SK-N-SH treated with all-trans-retinoic acid at 6 μM for 48 hours (cell line): Measurements from ENCODE around the gene RFX4.

Experiments
- ATAC-seq: fragments of 200-7000 bp; cut with Tn5 transposase; 3 replicates; pipeline ENCODE4 v1.9.1; 2020; ENCODE audit warnings: mild to moderate bottlenecking, moderate library complexity
- ARNTL ChIP-seq: fragments of 450-650 bp; formaldehyde crosslinking; IDR thresholded peaks from 2 replicates; pipeline ENCODE4 v1.5.0; 2020; ENCODE audit warnings: low read depth, mild to moderate bottlenecking, moderate library complexity, borderline replicate concordance
- BACH2 ChIP-seq: fragments of 250-450 bp; sonication (Bioruptor Pico); IDR thresholded peaks from 2 replicates; pipeline ENCODE4 v1.9.0; 2021; ENCODE audit warnings: mild to moderate bottlenecking, borderline replicate concordance
- CREB5 ChIP-seq: fragments of 250-450 bp; sonication (Bioruptor Pico); IDR thresholded peaks from 2 replicates; pipeline ENCODE4 v1.5.1; 2020; ENCODE audit warnings: low read depth, mild to moderate bottlenecking, moderate library complexity
- CSDC2 ChIP-seq: fragments of 250-450 bp; sonication (Bioruptor Pico); IDR thresholded peaks from 2 replicates; pipeline ENCODE4 v1.5.0; 2020; ENCODE audit warnings: mild to moderate bottlenecking, moderate library complexity
- ESRRG ChIP-seq: fragments of 250-450 bp; sonication (Bioruptor Pico); IDR thresholded peaks from 2 replicates; pipeline ENCODE4 v1.6.1; 2021; ENCODE audit warnings: mild to moderate bottlenecking
- GLIS3 ChIP-seq: fragments of 250-450 bp; sonication (Bioruptor Pico); IDR thresholded peaks from 2 replicates; pipeline ENCODE4 v1.5.0; 2020; ENCODE audit warnings: mild to moderate bottlenecking, moderate library complexity
- ISL1 ChIP-seq: fragments of 250-450 bp; sonication (Bioruptor Pico); IDR thresholded peaks from 2 replicates; pipeline ENCODE4 v2.1.2; 2022; ENCODE audit warnings: mild to moderate bottlenecking, moderate library complexity
- PATZ1 ChIP-seq: fragments of 250-450 bp; sonication (Bioruptor Pico); IDR thresholded peaks from 2 replicates; pipeline ENCODE4 v1.8.0; 2020; ENCODE audit warnings: mild to moderate bottlenecking, moderate library complexity, borderline replicate concordance
- POU6F1 ChIP-seq: fragments of 250-450 bp; sonication (Bioruptor Pico); IDR thresholded peaks from 2 replicates; pipeline ENCODE4 v1.8.0; 2021; ENCODE audit warnings: low read depth, mild to moderate bottlenecking, moderate library complexity, borderline replicate concordance
- PPARA ChIP-seq: fragments of 250-450 bp; sonication (Bioruptor Pico); IDR thresholded peaks from 2 replicates; pipeline ENCODE4 v1.5.0; 2020; ENCODE audit warnings: mild to moderate bottlenecking, borderline replicate concordance
- RARB ChIP-seq: fragments of 250-450 bp; sonication (Bioruptor Pico); IDR thresholded peaks from 2 replicates; pipeline ENCODE4 v1.8.0; 2021; ENCODE audit warnings: mild to moderate bottlenecking, moderate library complexity
- SNAI2 ChIP-seq: fragments of 250-450 bp; sonication (Bioruptor Pico); IDR thresholded peaks from 2 replicates; pipeline ENCODE4 v1.5.0; 2020; ENCODE audit warnings: mild to moderate bottlenecking, moderate library complexity
- TCF4 ChIP-seq: fragments of 250-450 bp; sonication (Bioruptor Pico); IDR thresholded peaks from 2 replicates; pipeline ENCODE4 v1.8.0; 2021; ENCODE audit warnings: mild to moderate bottlenecking, moderate library complexity, borderline replicate concordance
- TOX ChIP-seq: fragments of 250-450 bp; sonication (Bioruptor Pico); IDR thresholded peaks from 2 replicates; pipeline ENCODE4 v1.8.0; 2021; ENCODE audit warnings: mild to moderate bottlenecking, moderate library complexity, borderline replicate concordance
- TSHZ2 ChIP-seq: fragments of 250-450 bp; sonication (Bioruptor Pico); IDR thresholded peaks from 2 replicates; pipeline ENCODE4 v1.5.0; 2020; ENCODE audit warnings: mild to moderate bottlenecking, moderate library complexity
- ZC3H10 ChIP-seq: fragments of 250-450 bp; sonication (Bioruptor Pico); IDR thresholded peaks from 2 replicates; pipeline ENCODE4 v1.5.1; 2021; ENCODE audit warnings: mild to moderate bottlenecking, moderate library complexity
- ZFP3 ChIP-seq: fragments of 250-450 bp; sonication (Bioruptor Pico); IDR thresholded peaks from 2 replicates; pipeline ENCODE4 v1.5.0; 2020; ENCODE audit warnings: mild to moderate bottlenecking, moderate library complexity
- ZFP30 ChIP-seq: fragments of 450-650 bp; formaldehyde crosslinking; IDR thresholded peaks from 2 replicates; pipeline ENCODE4 v1.5.0; 2022; ENCODE audit warnings: mild to moderate bottlenecking, moderate library complexity
- ZNF565 ChIP-seq: fragments of 450-650 bp; formaldehyde crosslinking; conservative IDR thresholded peaks from 2 replicates; pipeline ENCODE4 v1.5.0; 2020; ENCODE audit warnings: low read depth, mild to moderate bottlenecking, moderate library complexity
- ZNF70 ChIP-seq: fragments of 450-650 bp; formaldehyde crosslinking; IDR thresholded peaks from 2 replicates; pipeline ENCODE4 v1.5.0; 2020; ENCODE audit warnings: mild to moderate bottlenecking, moderate library complexity
- ZNF8 ChIP-seq: fragments of 450-650 bp; formaldehyde crosslinking; IDR thresholded peaks from 2 replicates; pipeline ENCODE4 v1.5.0; 2020; ENCODE audit warnings: mild to moderate bottlenecking, moderate library complexity

RFX4 gene

GRCh38 chr12:106801830-106802533 is 219.2 kb downstream of the RFX4 start:
- ATAC-seq: no peak
- no peak for TF ChIP-seq ZFP30
- no peak for TF ChIP-seq ZNF565
- TF ChIP-seq CREB5 (CRISPR knock-in tag): no peak
- no peak for TF ChIP-seq PATZ1 (CRISPR knock-in tag)
- no peak for TF ChIP-seq PPARA
- no peak for TF ChIP-seq BACH2 (CRISPR knock-in tag)

GRCh38 chr12:106804668-106805067 is 221.9 kb downstream of the RFX4 start:
- no peak for ATAC-seq

More at GRCh38 chr12:106804668-106805067, 221.9 kb downstream of the RFX4 start:
- TF ChIP-seq POU6F1: no peak
- no peak for TF ChIP-seq ZNF8 (CRISPR knock-in tag)
- no peak for TF ChIP-seq ZNF70
- TF ChIP-seq SNAI2 (CRISPR knock-in tag): no peak
- TF ChIP-seq GLIS3 (CRISPR knock-in tag): no peak
- TF ChIP-seq TSHZ2 (CRISPR knock-in tag): no peak
- no peak for TF ChIP-seq ZNF565
- TF ChIP-seq PPARA: no peak
- no peak for TF ChIP-seq ZFP3
- no peak for TF ChIP-seq PATZ1 (CRISPR knock-in tag)
- no peak for TF ChIP-seq RARB
- TF ChIP-seq ARNTL (CRISPR knock-in tag): no peak
- TF ChIP-seq ZFP30: no peak
- TF ChIP-seq ISL1: no peak
- TF ChIP-seq ZC3H10 (CRISPR knock-in tag): no peak
- no peak for TF ChIP-seq CSDC2 (CRISPR knock-in tag)
- no peak for TF ChIP-seq TOX (CRISPR knock-in tag)
- no peak for TF ChIP-seq BACH2 (CRISPR knock-in tag)
- no peak for TF ChIP-seq ESRRG (CRISPR knock-in tag)
- no peak for TF ChIP-seq TCF4 (CRISPR knock-in tag)
- TF ChIP-seq, all 23 proteins: peak for 0
